ENCODE measurements around the gene ERC2. TPM values are rescaled to one million over a fixed set of nuclear protein-coding genes. Genes with fewer than 3 reads are reported as not detected.
"Not testable (repeated sequence)": the region's sequence is repeated elsewhere in the genome, so short reads cannot be mapped to it uniquely, and the experiment has no call there.

The ERC2 gene
- total RNA-seq, 1 donor from 2014 or later: 7.4 TPM

- not testable (repeated sequence) for H3K27me3 ChIP-seq (ENCODE audit: insufficient read depth, low read length); H3K9me3 Mint-ChIP-seq (ENCODE audit: unreplicated experiment); H3K27me3 Mint-ChIP-seq (ENCODE audit: low read depth, unreplicated experiment); H3K27ac ChIP-seq (ENCODE audit: low read depth, low read length); H3K36me3 Mint-ChIP-seq (ENCODE audit: low read depth, unreplicated experiment); H3K4me3 Mint-ChIP-seq (ENCODE audit: unreplicated experiment); H3K27ac Mint-ChIP-seq (ENCODE audit: unreplicated experiment); H3K4me3 ChIP-seq (ENCODE audit: insufficient read depth, low read depth, low read length); H2AFZ ChIP-seq (ENCODE audit: low read depth, low read length); H3K36me3 ChIP-seq (ENCODE audit: insufficient read depth, low read length); H3K79me2 ChIP-seq (ENCODE audit: insufficient read depth, low read length); H4K20me1 ChIP-seq (ENCODE audit: insufficient read depth, low read length); H3K4me2 ChIP-seq (ENCODE audit: low read length); H3K9ac ChIP-seq (ENCODE audit: low read length); DNase-seq (ENCODE audit: low read depth); H3K9me3 ChIP-seq (ENCODE audit: insufficient read depth, low read depth, low read length); FAIRE-seq
- TF ChIP-seq CTCF (IDR thresholded peaks at IDR 0.05; ENCODE audit: insufficient read depth, low read depth, low read length): peak; percentile 13
- peaks cover 21% of the 10 kb centered on the region for H3K4me1 Mint-ChIP-seq (ENCODE audit: low read depth, unreplicated experiment)
- H3K4me1 ChIP-seq (ENCODE audit: insufficient read depth, low read length): peaks cover 25% of the 10 kb centered on the region
Observed at GRCh38 chr3:55505102-55505501, 963.2 kb downstream of the ERC2 start.

GRCh38 chr3:55501905-55502304 is 966.4 kb downstream of the ERC2 start:
- FAIRE-seq (peak; percentile 37), DNase-seq (ENCODE audit: low read depth) (peak; percentile 85)
- Histone ChIP-seq H3K27me3 (ENCODE audit: insufficient read depth, low read length) (no peaks in the 10 kb centered on the region), H3K4me3 (ENCODE audit: insufficient read depth, low read depth, low read length) (no peak overlapping the region), H4K20me1 (ENCODE audit: insufficient read depth, low read length) (no peaks in the 10 kb centered on the region), H3K4me2 (ENCODE audit: low read length) (peak overlapping the region; percentile 8), H3K9ac (ENCODE audit: low read length) (no peak overlapping the region), H3K27ac (ENCODE audit: low read depth, low read length) (peak overlapping the region; percentile 61), H3K9me3 (ENCODE audit: insufficient read depth, low read depth, low read length) (no peaks in the 10 kb centered on the region), H3K79me2 (ENCODE audit: insufficient read depth, low read length) (no peaks in the 10 kb centered on the region), H2AFZ (ENCODE audit: low read depth, low read length) (no peak overlapping the region), H3K4me1 (ENCODE audit: insufficient read depth, low read length) (peaks cover 27% of the 10 kb centered on the region), H3K36me3 (ENCODE audit: insufficient read depth, low read length) (no peaks in the 10 kb centered on the region)
- H3K4me3 Mint-ChIP-seq (ENCODE audit: unreplicated experiment): no peak overlapping the region
- TF ChIP-seq CTCF (IDR thresholded peaks at IDR 0.05; ENCODE audit: insufficient read depth, low read depth, low read length) (no peak), EZH2 (IDR thresholded peaks at IDR 0.05; ENCODE audit: insufficient read depth, low read length) (no peak)
- H3K27ac Mint-ChIP-seq (ENCODE audit: unreplicated experiment): no peak overlapping the region
- no peaks in the 10 kb centered on the region for H3K9me3 Mint-ChIP-seq (ENCODE audit: unreplicated experiment)
- no peaks in the 10 kb centered on the region for H3K36me3 Mint-ChIP-seq (ENCODE audit: low read depth, unreplicated experiment)
- peaks cover 21% of the 10 kb centered on the region for H3K4me1 Mint-ChIP-seq (ENCODE audit: low read depth, unreplicated experiment)
- peaks cover 3% of the 10 kb centered on the region for H3K27me3 Mint-ChIP-seq (ENCODE audit: low read depth, unreplicated experiment)

- H3K4me3 ChIP-seq (ENCODE audit: insufficient read depth, low read depth, low read length): no peak overlapping the region
- H3K9me3 ChIP-seq (ENCODE audit: insufficient read depth, low read depth, low read length): no peaks in the 10 kb centered on the region
- peaks cover 27% of the 10 kb centered on the region for H3K4me1 ChIP-seq (ENCODE audit: insufficient read depth, low read length)
- H3K27me3 ChIP-seq (ENCODE audit: insufficient read depth, low read length): no peaks in the 10 kb centered on the region
- H3K4me3 Mint-ChIP-seq (ENCODE audit: unreplicated experiment): no peak overlapping the region
- H3K27ac Mint-ChIP-seq (ENCODE audit: unreplicated experiment): peak overlapping the region; percentile 34
- H3K4me2 ChIP-seq (ENCODE audit: low read length): peak overlapping the region; percentile 24
- TF ChIP-seq EZH2 (IDR thresholded peaks at IDR 0.05; ENCODE audit: insufficient read depth, low read length) (no peak), CTCF (IDR thresholded peaks at IDR 0.05; ENCODE audit: insufficient read depth, low read depth, low read length) (no peak)
- FAIRE-seq (peak; percentile 79), DNase-seq (ENCODE audit: low read depth) (peak; percentile 84)
- H3K9me3 Mint-ChIP-seq (ENCODE audit: unreplicated experiment): no peaks in the 10 kb centered on the region
- H2AFZ ChIP-seq (ENCODE audit: low read depth, low read length): no peak overlapping the region
- peak overlapping the region; percentile 6 for H3K9ac ChIP-seq (ENCODE audit: low read length)
- no peaks in the 10 kb centered on the region for H4K20me1 ChIP-seq (ENCODE audit: insufficient read depth, low read length)
- H3K27me3 Mint-ChIP-seq (ENCODE audit: low read depth, unreplicated experiment): no peaks in the 10 kb centered on the region
- H3K27ac ChIP-seq (ENCODE audit: low read depth, low read length): peak overlapping the region; percentile 61
- H3K36me3 Mint-ChIP-seq (ENCODE audit: low read depth, unreplicated experiment): no peaks in the 10 kb centered on the region
- no peaks in the 10 kb centered on the region for H3K79me2 ChIP-seq (ENCODE audit: insufficient read depth, low read length)
- peaks cover 21% of the 10 kb centered on the region for H3K4me1 Mint-ChIP-seq (ENCODE audit: low read depth, unreplicated experiment)
- no peaks in the 10 kb centered on the region for H3K36me3 ChIP-seq (ENCODE audit: insufficient read depth, low read length)
Observed at GRCh38 chr3:55500555-55501330, 967.5 kb downstream of the ERC2 start.

All from astrocyte (in vitro differentiated cells and primary cell).